NCI-H2196 (cell line): Measurements from ENCODE around the gene HOXB5.

Experiments used
- DNase-seq: peaks from one replicate; lab custom pipeline; 2025; ENCODE audit not compliant: unreplicated experiment; lab: John Stamatoyannopoulos, UW

Gene HOXB5

GRCh38 chr17:48592057-48592514 lies 1.5 kb downstream of the HOXB5 start:
- DNase-seq, result peak; percentile 28

- no peak for DNase-seq
Observed at GRCh38 chr17:48591255-48592056, 2.1 kb downstream of the HOXB5 start.

DNA sequence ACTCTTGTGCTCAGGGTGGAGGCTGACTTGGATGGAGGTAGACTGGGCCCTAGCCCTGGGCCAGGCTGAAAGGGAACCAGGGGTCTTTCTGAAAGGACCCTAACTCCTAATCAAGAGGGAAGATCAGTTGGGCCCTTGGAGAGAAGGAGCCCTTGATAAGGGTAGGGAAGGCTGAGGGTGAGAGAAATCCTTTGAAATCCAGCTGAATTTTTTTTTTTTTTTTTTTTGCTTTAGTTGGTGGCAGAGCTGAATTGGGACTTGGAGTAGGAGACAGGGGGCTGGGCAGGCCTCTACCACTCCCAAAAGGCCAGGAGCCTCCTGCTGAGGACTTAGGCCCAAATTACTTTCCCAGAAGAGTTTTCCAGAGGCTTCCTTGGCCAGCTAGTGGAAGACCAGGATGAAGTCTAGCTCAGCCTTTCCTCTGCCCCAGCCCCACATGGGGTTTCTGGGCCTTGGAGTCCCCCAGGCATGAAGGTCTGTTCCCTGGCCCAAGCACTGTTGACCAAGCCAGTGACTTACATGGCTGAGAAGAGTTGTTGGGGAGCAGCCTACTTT lies 2.9 kb downstream of the HOXB5 start:
- no peak for DNase-seq

DNA sequence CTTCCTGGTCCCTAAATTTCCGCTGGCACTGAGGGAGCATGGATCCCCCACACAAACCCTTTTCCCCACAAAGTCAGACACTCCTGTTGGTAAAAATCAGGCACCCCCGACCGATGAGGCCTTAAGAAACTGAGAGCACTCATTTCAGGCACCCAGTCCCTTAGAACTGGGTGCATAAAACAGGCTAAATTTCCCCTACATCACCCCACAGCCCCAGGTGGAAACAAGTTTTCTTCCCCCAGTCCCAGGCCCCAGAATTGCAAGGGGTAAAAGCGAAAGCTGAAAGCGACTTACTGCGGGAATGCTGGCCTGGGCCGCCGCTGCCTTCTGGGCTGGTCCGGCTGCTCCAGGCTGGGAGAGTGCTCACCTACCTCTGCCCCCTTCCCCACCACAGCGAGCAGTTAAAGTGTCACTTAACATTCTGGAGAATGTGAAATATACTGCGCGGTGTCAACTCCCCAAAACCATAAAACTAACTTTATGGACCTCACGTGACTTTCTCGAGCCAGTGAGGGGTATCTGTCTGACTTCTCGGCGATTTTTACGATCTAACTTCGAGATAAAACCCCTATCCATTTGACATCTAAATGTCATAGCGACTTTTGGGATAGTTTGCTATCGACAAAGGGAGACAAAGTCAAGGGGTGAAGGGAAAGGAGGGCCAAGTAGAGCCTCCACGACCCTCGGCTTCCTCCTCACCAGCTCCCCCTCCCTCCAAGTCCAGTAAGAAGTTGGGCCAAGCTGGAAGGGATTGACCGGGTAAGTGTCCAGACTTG lies 3.6 kb downstream of the HOXB5 start, which contains the start of gene HOXB3:
Gene HOXB3, minus strand, starts transcription at position 411 of the 776 bp plus-strand sequence. CDS start 37,767 bp downstream, outside the sequence.
- peak; percentile 31 for DNase-seq

DNA sequence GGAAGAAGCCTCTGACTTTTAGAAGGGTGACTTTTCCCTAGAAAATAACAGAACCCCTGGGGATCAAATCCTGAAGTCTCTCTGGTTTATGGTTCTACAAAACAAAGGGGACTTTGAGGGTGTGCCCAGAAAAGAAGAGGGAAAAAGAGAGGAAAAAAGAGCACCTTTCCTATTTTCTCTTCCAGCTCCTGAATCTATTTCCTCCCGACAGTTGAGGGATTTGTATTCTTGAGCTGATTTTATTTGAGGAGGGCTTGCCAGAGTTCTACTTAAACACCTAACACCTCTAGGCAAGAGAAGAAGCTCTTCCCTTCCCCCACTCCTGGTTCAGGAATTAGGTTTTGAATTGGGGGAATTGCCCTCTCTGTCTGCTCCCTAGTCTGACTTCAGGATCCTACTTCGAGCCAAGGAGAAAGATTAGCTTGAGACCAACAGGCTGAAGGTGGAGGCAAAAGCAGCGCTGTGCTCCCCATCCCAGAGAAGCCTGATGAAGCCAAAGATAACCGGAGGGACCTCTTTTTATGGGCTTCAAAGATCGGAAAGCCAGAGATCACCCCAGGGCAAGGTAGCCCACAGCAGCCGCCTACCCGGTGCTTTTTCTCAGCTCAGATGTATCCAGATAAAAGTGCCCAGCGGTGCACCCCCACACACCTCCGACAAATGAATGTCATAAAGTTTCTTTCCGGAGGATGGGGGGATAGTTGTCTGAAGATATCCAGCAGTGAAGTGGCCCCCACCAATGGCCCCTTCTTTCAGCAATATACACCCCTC lies 4.3 kb downstream of the HOXB5 start:
- DNase-seq, result peak; percentile 46

DNA sequence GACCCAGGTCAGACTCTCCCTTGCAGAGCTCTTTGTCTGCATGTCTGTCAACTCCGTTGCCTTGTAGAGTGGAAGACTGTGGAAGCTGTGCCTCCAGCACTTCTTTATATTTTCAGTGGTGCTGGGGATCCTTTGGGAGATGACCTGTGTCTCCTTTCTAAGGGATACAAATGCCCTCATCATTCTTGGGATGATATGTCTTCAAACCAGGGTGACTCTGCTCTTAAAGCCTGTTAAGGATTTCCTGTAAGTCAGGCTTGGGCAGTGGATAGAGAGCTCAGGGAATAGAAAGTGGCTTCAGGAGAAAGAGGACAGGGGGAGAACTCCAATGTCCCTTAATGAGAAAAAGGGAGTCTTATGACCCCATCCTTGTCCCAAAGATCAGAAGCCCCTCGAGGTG lies 5.1 kb downstream of the HOXB5 start:
- DNase-seq, result no peak

GRCh38 chr17:48588074-48588415 lies 5.5 kb downstream of the HOXB5 start:
- no peak for DNase-seq

- peak; percentile 82 for DNase-seq
Observed at GRCh38 chr17:48587276-48588073, 6.1 kb downstream of the HOXB5 start.

- peak; percentile 17 for DNase-seq
Observed at GRCh38 chr17:48586355-48587258, 7.0 kb downstream of the HOXB5 start.

DNA sequence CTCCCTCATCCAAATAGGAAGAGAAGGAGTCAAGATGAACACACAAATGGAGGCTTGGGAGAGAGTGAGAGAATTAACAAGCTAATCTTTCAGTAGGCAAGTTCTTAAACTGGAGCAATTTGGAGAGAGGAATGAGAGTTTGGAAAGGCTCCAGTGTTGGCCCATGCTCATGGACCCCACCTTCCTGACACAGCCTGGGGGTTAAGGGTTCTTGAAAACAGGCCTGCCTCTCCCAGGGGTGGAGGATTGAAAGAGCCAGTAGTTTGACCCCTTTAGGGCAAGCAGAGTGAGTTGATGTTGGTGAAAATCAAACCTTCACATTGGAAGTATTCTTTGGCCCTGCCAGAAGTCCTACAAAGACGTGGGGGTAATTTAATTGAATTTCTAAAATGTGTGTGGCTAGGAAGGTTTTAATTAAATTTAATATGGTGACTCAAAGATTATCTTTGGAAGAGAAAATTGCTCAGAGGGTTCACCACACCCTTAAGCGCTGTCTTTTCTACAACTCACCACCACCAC lies 9.3 kb downstream of the HOXB5 start:
- DNase-seq, result no peak

DNA sequence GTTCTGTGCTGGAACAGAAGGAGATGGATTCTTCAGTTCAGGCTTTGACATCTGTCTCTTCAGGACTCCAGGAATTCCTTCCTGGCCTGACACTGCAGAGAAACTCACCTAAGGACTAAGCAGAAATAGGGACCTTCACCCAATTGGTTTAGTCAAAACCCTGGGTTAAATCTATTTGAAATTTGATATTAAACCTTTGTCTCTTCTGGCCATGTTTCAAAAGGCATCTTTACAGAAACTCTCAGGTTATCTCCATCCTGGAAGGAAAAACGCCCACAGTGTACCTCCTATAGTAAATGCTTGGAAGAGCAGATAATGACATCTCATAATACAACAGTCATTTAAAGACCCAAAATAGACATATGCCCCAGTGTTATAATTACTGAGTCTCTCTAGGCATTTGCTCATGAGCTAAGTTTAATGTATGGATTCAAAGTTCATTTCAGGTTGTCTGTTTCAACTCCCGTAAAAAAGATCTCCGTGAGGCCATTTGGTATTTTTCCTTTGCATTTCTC lies 9.8 kb downstream of the HOXB5 start:
- no peak for DNase-seq

DNA sequence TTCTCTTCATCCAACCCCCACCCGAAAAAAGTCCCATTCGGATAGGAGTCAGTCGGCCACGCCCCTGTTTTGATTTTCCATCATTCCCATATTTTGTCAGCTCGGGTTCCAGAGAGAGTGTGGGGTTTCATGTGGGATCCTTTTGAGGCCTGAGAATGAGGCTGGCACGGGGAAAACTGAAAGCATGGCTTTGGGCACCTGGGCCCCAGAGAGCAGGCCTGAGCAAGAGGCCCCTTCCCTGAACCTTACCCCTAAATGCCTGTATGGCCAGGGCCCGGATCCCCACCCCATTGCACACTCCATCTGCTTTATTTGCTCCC lies 10.9 kb downstream of the HOXB5 start:
- no peak for DNase-seq

DNA sequence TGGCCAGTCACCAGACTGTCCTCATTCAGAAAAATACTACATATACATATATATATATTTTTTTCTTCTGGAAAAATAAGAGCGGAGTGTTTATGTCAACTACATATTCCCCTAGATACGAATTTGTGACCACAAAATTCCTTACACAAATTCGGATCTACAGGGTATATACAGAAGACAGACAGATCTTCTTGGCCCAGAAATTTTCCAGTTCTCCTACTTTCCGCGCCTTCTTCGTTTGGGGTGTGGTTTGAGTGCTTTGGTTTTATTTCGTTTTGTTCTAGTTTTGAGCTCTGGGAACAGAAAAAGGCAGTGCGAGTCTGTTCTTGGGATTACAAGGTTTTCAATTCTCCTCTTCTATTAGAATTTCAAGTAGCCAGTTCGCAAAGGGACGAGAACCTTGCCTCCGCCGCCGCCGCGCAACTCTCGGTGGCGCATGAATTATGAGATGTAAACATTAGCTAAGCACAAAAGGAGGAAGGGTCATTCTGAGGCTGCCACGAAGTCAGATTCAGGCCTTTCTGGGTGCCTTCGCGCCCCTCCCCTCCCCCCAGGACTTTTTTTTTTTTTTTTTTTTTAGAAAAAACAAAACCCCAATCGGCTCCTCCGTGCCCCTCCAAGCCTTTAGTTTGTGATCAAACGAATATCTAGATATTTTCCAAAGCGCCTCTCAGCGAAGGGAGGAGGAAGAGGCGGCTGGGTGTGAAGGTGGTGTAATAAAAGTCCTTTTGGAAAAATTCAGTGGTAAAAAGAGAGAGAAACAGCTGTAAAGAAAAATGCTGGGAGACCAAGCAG lies 13.6 kb downstream of the HOXB5 start:
- DNase-seq, result no peak

- no peak for DNase-seq
Observed at GRCh38 chr17:48579471-48579759, 14.2 kb downstream of the HOXB5 start.

- DNase-seq, result no peak
Observed at GRCh38 chr17:48578616-48579470, 14.7 kb downstream of the HOXB5 start.

DNA sequence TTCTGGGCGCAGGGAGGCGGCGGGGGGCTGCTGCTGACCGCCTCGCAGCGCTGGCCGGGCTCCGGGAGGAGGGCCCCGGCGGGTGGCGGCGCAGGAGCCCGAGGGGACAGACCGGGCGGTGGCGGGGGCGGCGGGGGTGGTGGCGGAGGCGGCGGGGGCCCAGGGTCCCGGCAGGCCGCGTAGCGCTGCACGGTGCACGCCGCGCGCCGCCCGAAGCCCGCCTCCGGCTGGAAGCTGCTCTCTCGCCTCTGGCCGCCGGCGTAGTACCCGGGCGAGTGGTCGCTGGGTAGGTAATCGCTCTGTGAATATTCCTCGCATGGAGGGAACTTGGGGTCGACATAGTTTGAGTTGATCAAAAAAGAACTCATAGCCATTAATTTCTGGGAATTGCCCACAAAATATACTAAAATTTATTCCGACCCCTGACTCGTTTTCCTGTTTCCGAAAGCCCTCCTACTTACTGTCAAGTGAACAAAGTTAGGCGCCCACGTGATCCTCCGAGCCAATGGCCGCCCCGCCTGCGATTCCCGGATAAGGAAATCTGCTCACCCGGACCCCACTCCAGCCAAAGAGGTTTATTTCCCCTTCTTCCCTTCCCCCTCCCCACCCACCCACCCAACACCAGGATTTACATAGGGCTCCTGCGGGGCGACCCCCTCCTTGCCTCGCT lies 15.5 kb downstream of the HOXB5 start, which contains the start of gene HOXB4:
Gene HOXB4, minus strand, starts transcription at position 405 of the 670 bp plus-strand sequence. Its CDS starts 31 bp downstream, at position 374.
- DNase-seq, result no peak
